Endothelial cell of umbilical vein (primary cell): Measurements from ENCODE around the gene FAM50B. TPM values are rescaled to one million over a fixed set of nuclear protein-coding genes. Genes with fewer than 3 reads are reported as not detected.

Experiments used
- BruUV-seq: library from RNA; stranded (reverse); fragments of 400-500 nt; replicated peaks from 2 replicates; lab custom pipeline; 2021; lab: Mats Ljungman, UMichigan
- CTCF ChIA-PET: fragments of 300-600, 350-600 bp; sonication (Branson Sonifier 250); formaldehyde crosslinking; loops from one replicate; lab custom pipeline; 2021; ENCODE audit warnings: antibody characterized with exemption, inconsistent platforms; lab: Charles Lee
- POLR2A ChIA-PET: fragments of 300-600, 350-600 bp; sonication (Branson Sonifier 250); formaldehyde crosslinking; loops from one replicate; lab custom pipeline; 2021; ENCODE audit warnings: antibody characterized with exemption, inconsistent platforms; lab: Charles Lee
- DNase-seq: peaks from one replicate; pipeline ENCODE4 v3.0.0-alpha.2; 2011; ENCODE audit warnings: low read depth, low spot score
- FAIRE-seq: peaks from 2 replicates; lab custom pipeline; 2011; peaks lifted over from hg19 to GRCh38; lab: Jason Lieb, UNC
- H2AFZ ChIP-seq: 2 replicates; pipeline ENCODE4 v1.6.0; 2012; ENCODE audit warnings: low read depth, low read length, control low read depth, inconsistent platforms
- H3K27ac ChIP-seq: 2 replicates; pipeline ENCODE4 v1.5.1; 2011; ENCODE audit warnings: low read depth, mild to moderate bottlenecking, control low read depth, low read length, moderate library complexity; ENCODE audit not compliant: insufficient read depth
- H3K27me3 ChIP-seq, 2 experiments: 2 replicates each; pipeline versions ENCODE4 v1.6.0 to v1.6.1; 2011; ENCODE audit warnings: low read length in 2 of 2, mixed read lengths in 1 of 2; ENCODE audit not compliant: control insufficient read depth in 2 of 2, insufficient read depth in 2 of 2
- H3K36me3 ChIP-seq, 2 experiments: 2 replicates in 1 of 2; 3 replicates in 1 of 2; pipeline ENCODE4 v1.5.1; 2011; ENCODE audit warnings: low read length in 2 of 2, mild to moderate bottlenecking in 1 of 2, moderate library complexity in 1 of 2; ENCODE audit not compliant: control insufficient read depth in 2 of 2, insufficient read depth in 2 of 2; ENCODE audit errors: extremely low read depth in 1 of 2
- H3K4me1 ChIP-seq: 3 replicates; pipeline ENCODE4 v1.5.1; 2011; ENCODE audit warnings: mild to moderate bottlenecking, low read length; ENCODE audit not compliant: control insufficient read depth, insufficient read depth; ENCODE audit errors: extremely low read depth
- H3K4me2 ChIP-seq: 2 replicates; pipeline ENCODE4 v1.6.1; 2011; ENCODE audit warnings: low read length, control low read depth, mixed read lengths; ENCODE audit not compliant: insufficient read depth
- H3K4me3 ChIP-seq, 3 experiments: fragments of 200-600 bp in 1 of 3; sonication (generic), shearing (Covaris generic) in 1 of 3; replicated peaks in 1 of 3; 2 replicates each; pipeline ENCODE4 v1.5.1; 2011 to 2016; ENCODE audit warnings: control low read depth in 3 of 3, low read length in 3 of 3, mild to moderate bottlenecking in 2 of 3, inconsistent platforms in 1 of 3, low read depth in 1 of 3, moderate library complexity in 1 of 3; ENCODE audit not compliant: insufficient read depth in 1 of 3
- H3K79me2 ChIP-seq: 2 replicates; pipeline ENCODE4 v1.6.0; 2012; ENCODE audit warnings: low read length, inconsistent platforms; ENCODE audit not compliant: control insufficient read depth, insufficient read depth
- H3K9ac ChIP-seq: replicated peaks from 2 replicates; pipeline ENCODE3; 2011; ENCODE audit warnings: low read length, control low read depth; ENCODE audit not compliant: insufficient read depth; ENCODE audit errors: extremely low read depth
- H3K9me1 ChIP-seq: replicated peaks from 3 replicates; pipeline ENCODE4 v1.6.0; 2011; ENCODE audit warnings: mild to moderate bottlenecking, low read length; ENCODE audit not compliant: control insufficient read depth, insufficient read depth; ENCODE audit errors: extremely low read depth
- H3K9me3 ChIP-seq: replicated peaks from 2 replicates; pipeline ENCODE4 v1.5.1; 2012; ENCODE audit warnings: low read length, inconsistent platforms; ENCODE audit not compliant: control insufficient read depth, insufficient read depth
- H4K20me1 ChIP-seq: replicated peaks from 2 replicates; pipeline ENCODE3; 2011; ENCODE audit warnings: mild to moderate bottlenecking, low read length; ENCODE audit not compliant: control insufficient read depth, insufficient read depth; ENCODE audit errors: extremely low read depth
- CTCF ChIP-seq, 2 donors: IDR thresholded peaks; 1 replicate in 1 of 2; 2 replicates in 1 of 2; pipeline ENCODE4 v1.5.1; 2011; ENCODE audit warnings: low read length in 2 of 2, mild to moderate bottlenecking in 2 of 2, moderate library complexity in 2 of 2, control low read depth in 1 of 2, inconsistent platforms in 1 of 2, low read depth in 1 of 2; ENCODE audit not compliant: insufficient read depth in 1 of 2; ENCODE audit errors: extremely low read depth in 1 of 2
- EZH2 ChIP-seq: IDR thresholded peaks from 2 replicates; pipeline ENCODE4 v1.6.1; 2012; ENCODE audit warnings: borderline replicate concordance, low read depth, mild to moderate bottlenecking, moderate library complexity, low read length, inconsistent platforms; ENCODE audit not compliant: severe bottlenecking
- FOS ChIP-seq: IDR thresholded peaks from 2 replicates; pipeline ENCODE4 v1.6.1; 2011; ENCODE audit warnings: mild to moderate bottlenecking, low read length, moderate library complexity, borderline replicate concordance; ENCODE audit not compliant: insufficient read depth
- GATA2 ChIP-seq: IDR thresholded peaks from 2 replicates; pipeline ENCODE4 v1.7.0; 2011; ENCODE audit warnings: low read depth, mild to moderate bottlenecking, moderate library complexity, mixed read lengths, low read length; ENCODE audit not compliant: insufficient read length, insufficient read depth
- JUN ChIP-seq: IDR thresholded peaks from 2 replicates; pipeline ENCODE4 v1.6.1; 2011; ENCODE audit warnings: borderline replicate concordance, low read depth; ENCODE audit not compliant: insufficient read length, insufficient read depth
- MAX ChIP-seq: IDR thresholded peaks from 2 replicates; pipeline ENCODE4 v1.6.1; 2011; ENCODE audit not compliant: insufficient read depth, insufficient read length
- MYC ChIP-seq: IDR thresholded peaks from one replicate; pipeline ENCODE4 v1.6.1; 2011; ENCODE audit warnings: mild to moderate bottlenecking, low read depth, low read length
- POLR2A ChIP-seq: IDR thresholded peaks from 2 replicates; pipeline ENCODE4 v1.6.1; 2012; ENCODE audit warnings: low read depth, mild to moderate bottlenecking, control low read depth, low read length
- POLR2AphosphoS5 ChIP-seq: IDR thresholded peaks from 2 replicates; pipeline ENCODE4 v1.6.1; 2012; ENCODE audit warnings: low read depth, mild to moderate bottlenecking, control low read depth, low read length, moderate library complexity; ENCODE audit not compliant: insufficient read depth
- dilution Hi-C: fragments of 300-500 bp; cut with MboI; formaldehyde crosslinking; loops from one replicate; pipeline ENCODE4 v1.15.0; 2019; ENCODE audit warnings: low sequenced_read_pairs; ENCODE audit not compliant: extremely low pct_ligation_motif_present
- intact Hi-C: fragments of 100-400 bp; cut with micrococcal nuclease; formaldehyde crosslinking; loops from one replicate; pipeline ENCODE4 v1.10.0; 2022
- polyA plus RNA-seq, 4 experiments: library from polyadenylated mRNA; depleted of rRNA in 3 of 4; stranded (reverse) in 3 of 4; unstranded in 1 of 4; fragments of >200 nt; gene quantifications; 2 replicates each; pipeline versions ENCODE4 v1.2.1 to v1.2.3, GENCODE V29; 2011 to 2012; ENCODE audit warnings: missing spikeins in 1 of 4
- total RNA-seq: library from RNA; stranded (reverse); gene quantifications from 2 replicates; pipeline ENCODE4 v1.2.3, GENCODE V29; 2021

Gene FAM50B
- total and polyA plus RNA-seq, 2 donors (not counting 3 experiments of a cell fraction or from before 2014, with no cell fraction given): 10.0 to 14.1 TPM

- intact Hi-C loops: loop anchor here (1.0 to 2.0 kb wide), 11 partner anchors 13 to 545 kb away; partner anchors contain the start of gene FAM50B
- no peaks in the 10 kb centered on the region for H4K20me1 ChIP-seq
- FAIRE-seq (peak; percentile 96), DNase-seq (peak; percentile 100)
- H3K9me3 ChIP-seq: no peaks in the 10 kb centered on the region
- H3K36me3 ChIP-seq: no peaks in the 10 kb centered on the region
- peaks cover 43% of the 10 kb centered on the region for H3K4me1 ChIP-seq
- peak overlapping the region; percentile 91 for H3K9ac ChIP-seq
- H3K4me2 ChIP-seq: peak overlapping the region; percentile 63
- BruUV-seq: TSS peak; percentile 95
- dilution Hi-C loops: no loop called here
- ChIA-PET POLR2A (interaction anchor here (0.6 to 2.4 kb wide), 15 partner anchors 12 to 152 kb away, joined by 3 to 20 read pairs (median 8); partner anchors contain the start of gene PXDC1), CTCF (interaction anchor here (1.0 to 5.6 kb wide), 20 partner anchors 13 to 152 kb away, joined by 3 to 54 read pairs (median 10); partner anchors contain the start of genes FAM50B and PXDC1)
- H3K4me3 ChIP-seq: peak overlapping the region in 1 of 3 experiments; percentile 15
- no peaks in the 10 kb centered on the region for H3K27me3 ChIP-seq
- H3K9me1 ChIP-seq: no peaks in the 10 kb centered on the region
- H3K79me2 ChIP-seq: no peaks in the 10 kb centered on the region
- H2AFZ ChIP-seq: no peak overlapping the region
- peak overlapping the region; percentile 96 for H3K27ac ChIP-seq
- TF ChIP-seq MAX: peak; percentile 46
- TF ChIP-seq FOS: peak; percentile 96
- no peak for TF ChIP-seq EZH2
- TF ChIP-seq CTCF (IDR thresholded peaks at IDR 0.05; ENCODE audit: extremely low read depth in 1 of 2, insufficient read depth in 1 of 2, low read depth in 1 of 2, low read length in 2 of 2): no peak
- peak; percentile 90 for TF ChIP-seq POLR2AphosphoS5
- TF ChIP-seq MYC: no peak
- peak; percentile 86 for TF ChIP-seq GATA2
- peak; percentile 96 for TF ChIP-seq JUN
- no peak for TF ChIP-seq POLR2A
These were observed 23.2 kb upstream of the FAM50B start for GRCh38 chr6:3825851-3826581.
